ENCODE data around the gene ABCD1.
"Not testable (repeated sequence)": the region's sequence is repeated elsewhere in the genome, so short reads cannot be mapped to it uniquely, and the experiment has no call there.

ABCD1 gene

GRCh38 chrX:153734871-153735270 lies 10.2 kb downstream of the ABCD1 start:
- no peak for DNase-seq (ENCODE audit: low read depth)

GRCh38 chrX:153735274-153735673 lies 10.6 kb downstream of the ABCD1 start:
- no peak for DNase-seq (ENCODE audit: low read depth)

GRCh38 chrX:153736071-153736820 lies 11.6 kb downstream of the ABCD1 start:
- no peak for DNase-seq (ENCODE audit: low read depth)

- no peak for DNase-seq (ENCODE audit: low read depth)
Measured at GRCh38 chrX:153736871-153737441, 12.3 kb downstream of the ABCD1 start.

- no peak for DNase-seq (ENCODE audit: low read depth)
Measured at GRCh38 chrX:153738056-153738605, 13.5 kb downstream of the ABCD1 start.

- no peak for DNase-seq (ENCODE audit: low read depth)
Measured at GRCh38 chrX:153739754-153740486, 15.3 kb downstream of the ABCD1 start.

GRCh38 chrX:153740631-153741222 lies 16.1 kb downstream of the ABCD1 start:
- DNase-seq (ENCODE audit: low read depth) = no peak

GRCh38 chrX:153741446-153741845 lies 16.8 kb downstream of the ABCD1 start:
- DNase-seq (ENCODE audit: low read depth) = no peak

GRCh38 chrX:153742111-153742510 lies 17.5 kb downstream of the ABCD1 start:
- DNase-seq (ENCODE audit: low read depth) = not testable (repeated sequence)

- not testable (repeated sequence) for DNase-seq (ENCODE audit: low read depth)
Measured at GRCh38 chrX:153742796-153743467, 18.3 kb downstream of the ABCD1 start.

- peak; percentile 24 for DNase-seq (ENCODE audit: low read depth)
Measured at GRCh38 chrX:153743468-153744209, 19.0 kb downstream of the ABCD1 start.

GRCh38 chrX:153744210-153745066 lies 19.8 kb downstream of the ABCD1 start:
- no peak for DNase-seq (ENCODE audit: low read depth)

- DNase-seq (ENCODE audit: low read depth) = not testable (repeated sequence)
Measured at GRCh38 chrX:153745067-153745433, 20.4 kb downstream of the ABCD1 start.

- no peak for DNase-seq (ENCODE audit: low read depth)
Measured at GRCh38 chrX:153746359-153746758, 21.7 kb downstream of the ABCD1 start.

GRCh38 chrX:153746991-153747390 lies 22.3 kb downstream of the ABCD1 start:
- peak; percentile 42 for DNase-seq (ENCODE audit: low read depth)

GRCh38 chrX:153749017-153749416 lies 24.4 kb downstream of the ABCD1 start:
- DNase-seq (ENCODE audit: low read depth) = not testable (repeated sequence)

GRCh38 chrX:153750127-153750774 lies 25.6 kb downstream of the ABCD1 start:
- no peak for DNase-seq (ENCODE audit: low read depth)

GRCh38 chrX:153755136-153755535 lies 30.5 kb downstream of the ABCD1 start:
- DNase-seq (ENCODE audit: low read depth) = no peak

- DNase-seq (ENCODE audit: low read depth) = no peak
Measured at GRCh38 chrX:153761863-153762262, 37.2 kb downstream of the ABCD1 start.
